Stimulated activated naive B cell treated with anti-CD40 and anti-IgM and Interleukin-4, amounts not matched to agents 10 μg/mL and 1 μg/mL and 100 μg/mL, for 72 hours (primary cell): Measurements from ENCODE around the gene ABCG4.
"Not testable (repeated sequence)": the region's sequence is repeated elsewhere in the genome, so short reads cannot be mapped to it uniquely, and the experiment has no call there.

ENCODE experiments used
- ATAC-seq, 2 donors: fragments of 150-1000 bp; cut with Tn5 transposase; replicated peaks; 2 replicates each; pipeline ENCODE4 v1.10.0; 2021; ENCODE audit warnings: moderate library complexity in 1 of 2
- DNase-seq: peaks from one replicate; pipeline ENCODE4 v3.0.0; 2021
- H3K27ac Mint-ChIP-seq: one replicate; pipeline ENCODE4 v1.8.0; 2022; ENCODE audit warnings: mild to moderate bottlenecking, mixed read lengths
- H3K27me3 Mint-ChIP-seq, 2 donors: one replicate each; pipeline ENCODE4 v1.8.0; 2022; ENCODE audit warnings: mixed read lengths in 2 of 2
- H3K36me3 Mint-ChIP-seq, 2 donors: one replicate each; pipeline ENCODE4 v1.8.0; 2022; ENCODE audit warnings: mixed read lengths in 2 of 2, mild to moderate bottlenecking in 1 of 2
- H3K4me1 Mint-ChIP-seq, 2 donors: one replicate each; pipeline ENCODE4 v1.8.0; 2022; ENCODE audit warnings: mixed read lengths in 2 of 2, mild to moderate bottlenecking in 1 of 2
- H3K4me3 Mint-ChIP-seq, 2 donors: one replicate each; pipeline ENCODE4 v1.8.0; 2022; ENCODE audit warnings: mild to moderate bottlenecking in 2 of 2, mixed read lengths in 2 of 2, moderate library complexity in 1 of 2
- H3K9me3 Mint-ChIP-seq, 2 donors: one replicate each; pipeline ENCODE4 v1.8.0; 2022; ENCODE audit warnings: mixed read lengths in 2 of 2, mild to moderate bottlenecking in 1 of 2

ABCG4 gene

GRCh38 chr11:119121811-119122124, 27.1 kb upstream of the ABCG4 start:
- H3K27ac Mint-ChIP-seq: peak overlapping the region; percentile 68
- H3K4me3 Mint-ChIP-seq: peak overlapping the region; percentile 90 to 96
- H3K9me3 Mint-ChIP-seq: no peaks in the 10 kb centered on the region
- ATAC-seq: peak; percentile 26 to 29
- peaks cover 25 to 34% of the 10 kb centered on the region in 2 donors for H3K4me1 Mint-ChIP-seq
- no peaks in the 10 kb centered on the region for H3K27me3 Mint-ChIP-seq
- H3K36me3 Mint-ChIP-seq: peaks cover 13 to 21% of the 10 kb centered on the region in 2 donors
- no peak for DNase-seq

- no peaks in the 10 kb centered on the region for H3K27me3 Mint-ChIP-seq
- H3K4me1 Mint-ChIP-seq: peaks cover 19 to 28% of the 10 kb centered on the region in 2 donors
- no peak for DNase-seq
- H3K9me3 Mint-ChIP-seq: no peaks in the 10 kb centered on the region
- no peak for ATAC-seq
- peaks cover 23 to 38% of the 10 kb centered on the region in 2 donors for H3K36me3 Mint-ChIP-seq
- no peak overlapping the region for H3K27ac Mint-ChIP-seq
- no peak overlapping the region for H3K4me3 Mint-ChIP-seq
Measured at GRCh38 chr11:119125821-119126220, 23.0 kb upstream of the ABCG4 start.

GRCh38 chr11:119126675-119127268, 22.1 kb upstream of the ABCG4 start:
- no peaks in the 10 kb centered on the region for H3K27me3 Mint-ChIP-seq
- H3K4me1 Mint-ChIP-seq: peaks cover 16 to 23% of the 10 kb centered on the region in 2 donors
- peaks cover 33 to 47% of the 10 kb centered on the region in 2 donors for H3K36me3 Mint-ChIP-seq
- peak overlapping the region in 1 of 2 donors; percentile 17 for H3K4me3 Mint-ChIP-seq
- no peaks in the 10 kb centered on the region for H3K9me3 Mint-ChIP-seq
- no peak overlapping the region for H3K27ac Mint-ChIP-seq
- DNase-seq: no peak
- no peak for ATAC-seq

- Mint-ChIP-seq H3K27me3 (no peaks in the 10 kb centered on the region), H3K36me3 (peaks cover 40 to 62% of the 10 kb centered on the region in 2 donors), H3K27ac (no peak overlapping the region)
Measured at GRCh38 chr11:119130662-119131061, 18.2 kb upstream of the ABCG4 start.

GRCh38 chr11:119134389-119134978, 14.4 kb upstream of the ABCG4 start:
- ATAC-seq: peak in 1 of 2 donors; percentile 64

More at GRCh38 chr11:119130662-119131061, 18.2 kb upstream of the ABCG4 start:
- peaks cover 6 to 8% of the 10 kb centered on the region in 2 donors for H3K4me1 Mint-ChIP-seq
- H3K9me3 Mint-ChIP-seq: no peaks in the 10 kb centered on the region
- no peak for ATAC-seq
- no peak for DNase-seq
- no peak overlapping the region for H3K4me3 Mint-ChIP-seq

GRCh38 chr11:119139276-119139675, 9.6 kb upstream of the ABCG4 start:
- not testable (repeated sequence) for H3K4me1 Mint-ChIP-seq, H3K36me3 Mint-ChIP-seq, DNase-seq, ATAC-seq, H3K9me3 Mint-ChIP-seq, H3K27ac Mint-ChIP-seq, H3K4me3 Mint-ChIP-seq
- peaks cover 11 to 15% of the 10 kb centered on the region in 2 donors for H3K27me3 Mint-ChIP-seq

More at GRCh38 chr11:119134389-119134978, 14.4 kb upstream of the ABCG4 start:
- no peak for DNase-seq
- no peak overlapping the region for H3K27ac Mint-ChIP-seq
- peaks cover 0 to 4% of the 10 kb centered on the region in 2 donors for H3K4me1 Mint-ChIP-seq
- H3K9me3 Mint-ChIP-seq: no peaks in the 10 kb centered on the region
- H3K4me3 Mint-ChIP-seq: no peak overlapping the region
- peaks cover 0 to 4% of the 10 kb centered on the region in 2 donors for H3K27me3 Mint-ChIP-seq
- H3K36me3 Mint-ChIP-seq: peaks cover 35 to 49% of the 10 kb centered on the region in 2 donors

- ATAC-seq (peak; percentile 80 to 82), DNase-seq (peak; percentile 24)
- Mint-ChIP-seq H3K36me3 (no peaks in the 10 kb centered on the region), H3K4me1 (peaks cover 10 to 11% of the 10 kb centered on the region in 2 donors), H3K9me3 (no peaks in the 10 kb centered on the region), H3K27ac (peak overlapping the region; percentile 9), H3K27me3 (peaks cover 46 to 66% of the 10 kb centered on the region in 2 donors), H3K4me3 (no peak overlapping the region)
Measured at GRCh38 chr11:119144825-119145486, 3.9 kb upstream of the ABCG4 start.

GRCh38 chr11:119145551-119145950, 3.3 kb upstream of the ABCG4 start:
- Mint-ChIP-seq H3K27ac (no peak overlapping the region), H3K4me3 (no peak overlapping the region), H3K27me3 (peaks cover 47 to 71% of the 10 kb centered on the region in 2 donors)

GRCh38 chr11:119147604-119148333, 1.1 kb upstream of the ABCG4 start:
- no peaks in the 10 kb centered on the region for H3K9me3 Mint-ChIP-seq
- H3K27ac Mint-ChIP-seq: no peak overlapping the region
- H3K4me3 Mint-ChIP-seq: peak overlapping the region; percentile 32 to 52
- ATAC-seq (no peak), DNase-seq (no peak)
- H3K36me3 Mint-ChIP-seq: no peaks in the 10 kb centered on the region
- peaks cover 67 to 78% of the 10 kb centered on the region in 2 donors for H3K27me3 Mint-ChIP-seq
- H3K4me1 Mint-ChIP-seq: peaks cover 12 to 15% of the 10 kb centered on the region in 2 donors

More at GRCh38 chr11:119145551-119145950, 3.3 kb upstream of the ABCG4 start:
- peaks cover 10 to 11% of the 10 kb centered on the region in 2 donors for H3K4me1 Mint-ChIP-seq
- H3K9me3 Mint-ChIP-seq: no peaks in the 10 kb centered on the region
- H3K36me3 Mint-ChIP-seq: no peaks in the 10 kb centered on the region
- ATAC-seq (no peak), DNase-seq (no peak)

- DNase-seq (no peak), ATAC-seq (no peak)
- Mint-ChIP-seq H3K36me3 (no peaks in the 10 kb centered on the region), H3K27me3 (peaks cover 68 to 80% of the 10 kb centered on the region in 2 donors), H3K27ac (no peak overlapping the region), H3K9me3 (no peaks in the 10 kb centered on the region), H3K4me3 (peak overlapping the region; percentile 71 to 72), H3K4me1 (peaks cover 12 to 15% of the 10 kb centered on the region in 2 donors)
Measured at GRCh38 chr11:119148720-119149017, 183 bp upstream of the ABCG4 start.

GRCh38 chr11:119149786-119150275, 979 bp downstream of the ABCG4 start:
- peaks cover 73 to 84% of the 10 kb centered on the region in 2 donors for H3K27me3 Mint-ChIP-seq
- ATAC-seq (no peak), DNase-seq (no peak)

GRCh38 chr11:119152043-119152442, 3.2 kb downstream of the ABCG4 start:
- Mint-ChIP-seq H3K4me3 (no peak overlapping the region), H3K27ac (no peak overlapping the region), H3K4me1 (peaks cover 11 to 22% of the 10 kb centered on the region in 2 donors), H3K36me3 (no peaks in the 10 kb centered on the region), H3K9me3 (no peaks in the 10 kb centered on the region), H3K27me3 (peaks cover 69 to 87% of the 10 kb centered on the region in 2 donors)
- ATAC-seq (no peak), DNase-seq (no peak)

More at GRCh38 chr11:119149786-119150275, 979 bp downstream of the ABCG4 start:
- H3K4me1 Mint-ChIP-seq: peaks cover 11 to 15% of the 10 kb centered on the region in 2 donors
- H3K9me3 Mint-ChIP-seq: no peaks in the 10 kb centered on the region
- no peaks in the 10 kb centered on the region for H3K36me3 Mint-ChIP-seq
- peak overlapping the region; percentile 71 to 72 for H3K4me3 Mint-ChIP-seq
- H3K27ac Mint-ChIP-seq: no peak overlapping the region

- DNase-seq: no peak
- ATAC-seq: no peak
- Mint-ChIP-seq H3K27me3 (peaks cover 63 to 81% of the 10 kb centered on the region in 2 donors), H3K9me3 (no peaks in the 10 kb centered on the region), H3K27ac (no peak overlapping the region), H3K4me3 (no peak overlapping the region), H3K4me1 (peaks cover 11 to 22% of the 10 kb centered on the region in 2 donors), H3K36me3 (no peaks in the 10 kb centered on the region)
Measured at GRCh38 chr11:119152604-119153003, 3.8 kb downstream of the ABCG4 start.
